Epidermal melanocyte (primary cell): Measurements from ENCODE around the gene SRSF12.
"Not testable (repeated sequence)": the region's sequence is repeated elsewhere in the genome, so short reads cannot be mapped to it uniquely, and the experiment has no call there.

Source experiments
- DNase-seq: peaks from one replicate; pipeline ENCODE4 v3.0.0; 2011; ENCODE audit warnings: low spot score; ENCODE audit not compliant: insufficient read length

SRSF12 gene

GRCh38 chr6:89131599-89131998, 13.7 kb upstream of the SRSF12 start:
- no peak for DNase-seq

DNA sequence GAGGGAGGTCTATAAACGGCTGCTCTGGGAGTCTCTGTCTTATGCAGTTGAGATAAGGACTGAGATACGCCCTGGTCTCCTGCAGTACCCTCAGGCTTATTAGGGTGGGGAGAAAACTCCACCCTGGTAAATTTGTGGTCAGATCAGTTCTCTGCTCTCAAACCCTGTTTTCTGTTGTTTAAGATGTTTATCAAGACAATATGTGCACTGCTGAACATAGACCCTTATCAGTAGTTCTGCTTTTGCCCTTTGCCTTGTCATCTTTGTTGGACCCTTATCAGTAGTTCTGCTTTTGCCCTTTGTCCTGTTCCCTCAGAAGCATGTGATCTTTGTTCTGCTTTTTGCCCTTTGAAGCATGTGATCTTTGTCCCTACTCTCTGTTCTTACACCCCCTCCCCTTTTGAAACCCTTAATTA, 10.4 kb upstream of the SRSF12 start:
- not testable (repeated sequence) for DNase-seq

DNA sequence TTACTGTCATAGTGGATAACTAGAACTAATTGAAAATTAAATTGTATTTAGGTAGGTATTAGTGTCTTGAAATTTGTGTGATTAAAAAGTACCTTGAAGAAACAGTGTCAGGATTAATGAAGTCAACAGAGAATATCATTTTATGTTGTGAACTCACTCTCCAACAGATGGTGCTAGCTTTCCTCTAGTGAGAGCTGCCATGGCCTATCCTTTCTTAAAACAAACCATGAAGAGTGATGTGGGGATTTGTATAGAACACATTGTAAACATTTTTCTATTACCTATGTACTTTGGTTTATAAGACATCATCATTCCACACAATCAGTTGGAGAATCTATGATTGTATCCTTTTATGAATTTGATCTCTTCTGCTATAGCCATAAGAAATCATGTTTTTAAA, 4.8 kb upstream of the SRSF12 start:
- peak; percentile 40 for DNase-seq

DNA sequence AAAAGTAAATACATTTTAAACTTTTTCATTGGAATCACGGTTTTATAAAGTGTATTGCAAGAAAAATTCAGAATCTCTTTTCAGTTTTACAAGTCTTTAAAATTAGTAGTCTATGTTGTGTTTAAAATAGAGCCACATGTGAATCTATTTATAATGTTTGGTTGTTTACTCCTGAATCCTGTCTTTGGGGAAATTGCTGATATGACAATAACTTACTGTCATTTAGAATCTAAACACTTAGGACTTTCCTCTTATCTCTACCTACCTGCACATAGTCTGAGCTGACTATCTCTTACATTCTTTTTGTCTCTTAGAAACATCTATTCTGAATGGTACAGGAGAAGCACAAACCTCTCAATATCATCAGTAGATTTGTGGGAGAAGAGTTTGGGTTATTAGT, 4.1 kb upstream of the SRSF12 start:
- no peak for DNase-seq

- no peak for DNase-seq
These were observed 2.5 kb upstream of the SRSF12 start for GRCh38 chr6:89120371-89120770.

- DNase-seq = peak; percentile 45
These were observed 1.1 kb upstream of the SRSF12 start for GRCh38 chr6:89118931-89119330.

DNA sequence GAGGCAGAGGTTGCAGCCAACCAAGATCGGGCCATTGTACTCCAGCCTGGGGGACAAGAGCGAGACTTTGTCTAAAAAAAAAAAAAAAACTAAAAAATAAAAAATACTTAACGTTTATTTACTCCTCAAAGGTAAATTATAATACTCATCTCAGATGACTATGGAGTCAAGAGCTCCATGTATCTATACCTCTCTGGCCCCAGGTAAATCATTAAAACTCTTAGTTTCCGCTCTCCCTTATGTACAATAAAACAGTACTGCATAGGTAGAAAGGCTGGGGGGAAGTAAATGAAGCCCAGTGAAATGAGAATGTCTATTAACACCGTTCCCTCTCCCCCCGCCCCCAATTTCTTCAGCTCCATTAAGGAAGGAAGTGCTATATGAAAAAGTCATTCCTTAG, 1.2 kb downstream of the SRSF12 start:
- DNase-seq = no peak

DNA sequence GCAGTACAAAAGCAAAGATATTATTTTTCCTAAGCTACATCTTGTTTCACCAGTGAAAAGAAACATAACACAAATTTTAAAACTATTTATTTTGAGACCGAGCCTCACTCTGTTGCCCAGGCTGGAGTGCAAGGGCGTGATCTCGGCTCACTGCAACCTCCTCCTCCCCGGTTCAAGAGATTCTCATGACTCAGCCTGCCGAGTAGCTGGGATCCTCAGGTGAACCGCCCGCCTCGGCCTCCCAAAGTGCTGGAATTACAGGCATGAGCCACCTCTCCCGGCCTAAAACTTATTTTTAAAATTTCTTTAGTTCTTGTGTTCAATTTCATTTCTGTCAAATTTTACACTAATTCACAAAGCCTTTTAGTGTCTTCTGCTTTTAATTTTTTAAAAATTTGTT, 5.9 kb downstream of the SRSF12 start:
- DNase-seq = no peak

DNA sequence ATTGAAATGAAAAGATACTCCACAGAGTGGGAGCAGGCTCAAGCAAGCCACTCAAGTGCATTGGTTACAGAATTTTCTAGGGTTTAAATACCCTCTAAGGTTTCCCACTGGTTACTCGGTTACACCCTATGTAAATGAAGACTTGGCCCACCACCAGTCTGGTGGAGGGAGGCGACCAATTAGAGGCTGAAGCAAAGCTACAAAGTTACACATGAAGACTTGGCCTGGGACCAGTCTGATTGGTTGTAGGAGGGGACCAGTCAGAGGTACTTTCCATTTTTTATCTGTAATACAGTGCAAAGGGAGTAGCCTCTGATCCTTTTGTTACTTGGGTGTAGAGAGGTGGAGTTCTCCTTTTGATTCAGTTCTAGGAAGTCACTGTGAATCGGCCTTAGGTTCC, 7.6 kb downstream of the SRSF12 start:
- no peak for DNase-seq

DNA sequence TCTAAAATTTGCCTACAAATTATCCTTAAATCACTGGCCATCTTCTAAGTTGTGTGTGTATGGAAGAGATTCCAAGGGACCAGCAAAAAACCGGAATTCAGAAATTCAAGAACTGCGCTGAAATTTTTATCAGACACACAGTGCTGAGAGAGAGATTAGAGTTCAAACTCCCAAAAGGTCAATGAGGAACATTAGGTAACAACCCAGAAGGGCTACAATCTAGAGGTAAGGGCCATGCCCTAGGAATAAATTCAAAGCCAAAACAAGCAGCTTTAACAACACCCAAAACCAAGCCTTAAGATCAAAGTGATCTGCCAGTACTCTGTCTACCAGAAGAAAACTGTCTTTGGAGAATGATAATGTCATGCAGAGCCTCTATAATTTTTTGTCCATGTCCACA, 17.8 kb downstream of the SRSF12 start:
- DNase-seq = no peak

- DNase-seq = no peak
These were observed 19.4 kb downstream of the SRSF12 start for GRCh38 chr6:89098461-89098860.

DNA sequence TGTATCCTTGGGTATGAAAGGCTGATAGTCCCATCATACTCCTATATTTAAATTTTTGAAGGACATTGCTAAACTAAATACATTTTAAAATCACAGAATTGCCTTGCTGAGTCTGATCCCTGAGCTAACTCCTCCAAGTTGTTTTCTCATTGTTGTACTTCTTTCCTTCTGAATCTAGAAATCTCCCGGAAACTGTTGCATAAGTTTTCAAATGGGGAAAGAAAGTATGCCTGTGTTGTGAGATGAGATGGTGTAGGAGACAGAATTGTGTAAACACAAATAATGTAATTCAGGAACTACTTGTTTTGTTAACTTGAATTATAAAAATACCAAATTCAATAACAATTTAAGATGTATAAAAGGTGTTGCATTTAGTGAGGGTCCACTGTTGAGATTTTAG, 30.0 kb downstream of the SRSF12 start:
- no peak for DNase-seq

GRCh38 chr6:89085409-89086205, 32.3 kb downstream of the SRSF12 start:
- DNase-seq = no peak

- no peak for DNase-seq
These were observed 32.9 kb downstream of the SRSF12 start for GRCh38 chr6:89084954-89085353.

GRCh38 chr6:89084542-89084941, 33.3 kb downstream of the SRSF12 start:
- DNase-seq = no peak

GRCh38 chr6:89082486-89082891, 35.4 kb downstream of the SRSF12 start:
- DNase-seq = no peak

DNA sequence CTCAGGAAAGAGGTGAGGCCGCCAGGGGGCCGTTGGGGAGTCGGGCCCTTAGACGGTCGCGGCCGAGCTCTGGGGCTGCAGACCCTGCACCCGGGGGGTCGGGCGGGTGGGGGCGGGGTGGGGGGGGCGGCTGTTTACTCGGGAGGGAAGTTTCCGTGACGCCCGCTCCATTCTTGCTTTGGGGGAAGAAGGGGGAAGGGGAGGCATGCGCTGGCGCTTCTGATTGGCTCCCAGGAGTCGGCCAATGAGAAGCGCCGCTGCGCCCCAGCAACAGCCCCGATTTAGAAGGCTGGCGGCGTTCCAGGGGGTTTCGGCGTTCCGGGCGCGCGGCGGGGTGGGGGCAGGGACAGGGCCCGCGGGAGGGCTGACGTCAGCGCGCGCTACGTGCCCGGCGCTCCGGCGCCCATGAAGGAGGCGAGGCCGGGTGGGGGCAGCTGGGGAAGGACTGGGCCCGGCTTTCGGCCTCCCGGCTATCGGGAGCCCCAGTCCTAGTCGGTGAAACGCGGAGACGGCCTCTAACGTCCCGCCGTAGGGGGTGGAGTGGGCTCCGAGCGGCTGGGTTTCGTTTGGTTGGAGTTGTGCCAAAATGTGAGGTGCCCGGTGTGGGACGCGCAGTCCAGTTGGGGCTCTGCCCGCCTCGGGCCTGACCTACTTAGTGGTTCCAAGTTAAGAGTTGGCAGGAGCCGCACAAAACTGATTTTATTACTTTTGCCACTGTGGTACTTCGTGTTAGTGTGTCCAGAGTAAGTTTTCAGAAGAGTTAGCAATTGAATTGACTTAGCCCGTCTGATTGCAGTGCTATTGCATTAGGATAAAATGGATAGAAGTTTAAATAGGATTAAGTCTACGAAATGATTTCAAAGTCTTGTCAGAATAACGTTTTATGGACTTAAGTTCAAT, 36.2 kb downstream of the SRSF12 start:
- peak; percentile 88 for DNase-seq

- DNase-seq = no peak
These were observed 36.8 kb downstream of the SRSF12 start for GRCh38 chr6:89081129-89081422.

- peak; percentile 93 for DNase-seq
These were observed 37.4 kb downstream of the SRSF12 start, which contains the start of gene PNRC1 for GRCh38 chr6:89080281-89081128. PNRC1 (plus strand) TSS chr6:89080751; CDS start chr6:89080895, 144 bp downstream.

DNA sequence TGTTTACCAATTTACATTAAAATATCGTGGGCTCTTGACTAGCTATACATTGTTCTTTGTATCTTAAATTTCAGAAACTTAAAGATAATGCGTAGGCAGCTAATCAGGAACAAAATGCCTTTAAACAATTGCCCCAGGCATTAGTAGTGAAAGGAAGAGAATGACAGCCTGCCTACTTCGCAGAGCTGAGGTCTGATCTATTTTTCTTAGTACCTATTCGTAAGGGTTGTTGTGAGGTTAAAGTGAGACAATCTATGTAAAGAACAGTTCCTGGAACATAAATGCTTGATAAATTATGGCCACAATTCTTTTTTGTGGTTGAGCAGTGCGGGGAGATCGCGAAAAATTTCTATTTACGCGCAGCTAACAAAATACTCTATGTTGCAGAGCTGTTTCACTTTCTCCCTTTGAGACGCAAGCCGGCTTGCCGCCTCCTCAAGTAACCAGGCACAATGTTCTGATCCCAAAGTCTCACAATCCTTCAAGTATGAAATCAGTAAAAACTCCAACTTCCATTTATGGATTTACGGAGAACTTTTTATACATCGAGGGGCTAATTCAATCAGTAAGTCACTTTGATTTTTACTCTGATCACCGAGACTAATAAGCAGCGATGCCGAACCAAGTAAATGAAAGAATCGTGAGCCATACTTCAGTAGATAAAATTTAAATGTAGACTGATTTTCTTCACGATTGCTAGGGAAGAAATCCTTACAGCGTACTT, 38.2 kb downstream of the SRSF12 start:
- DNase-seq = no peak

DNA sequence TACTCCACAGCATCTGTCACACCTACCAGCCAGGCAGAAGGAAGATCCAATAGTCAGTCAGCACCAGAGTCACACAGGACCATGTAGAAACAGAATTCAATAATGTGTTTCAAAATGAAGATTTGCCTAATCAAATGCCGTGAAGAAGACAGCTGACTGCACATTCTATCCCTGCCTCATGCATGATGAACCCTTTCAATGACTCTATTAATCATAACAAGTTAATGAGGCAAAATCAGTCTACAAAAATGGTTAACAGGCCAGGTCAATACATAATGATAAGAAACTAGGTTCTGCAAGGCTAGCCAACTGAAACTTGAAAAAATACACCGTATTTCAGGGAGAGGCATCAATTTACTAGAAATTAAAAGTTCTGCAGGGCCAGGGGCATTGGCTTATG, 44.0 kb downstream of the SRSF12 start:
- DNase-seq = no peak
